HK-2 (cell line): Measurements from ENCODE around the gene POR.
A peak's percentile ranks its signal among the peaks of the same experiment; 100 is the strongest.
"Not testable (repeated sequence)": the region's sequence is repeated elsewhere in the genome, so short reads cannot be mapped to it uniquely, and the experiment has no call there.

Experiments
- DNase-seq: peaks from one replicate; pipeline ENCODE4 v3.0.0-alpha.2; 2018; ENCODE audit not compliant: unreplicated experiment

Gene POR

GRCh38 chr7:75992083-75992755 lies 77.3 kb downstream of the POR start:
- DNase-seq, result no peak

DNA sequence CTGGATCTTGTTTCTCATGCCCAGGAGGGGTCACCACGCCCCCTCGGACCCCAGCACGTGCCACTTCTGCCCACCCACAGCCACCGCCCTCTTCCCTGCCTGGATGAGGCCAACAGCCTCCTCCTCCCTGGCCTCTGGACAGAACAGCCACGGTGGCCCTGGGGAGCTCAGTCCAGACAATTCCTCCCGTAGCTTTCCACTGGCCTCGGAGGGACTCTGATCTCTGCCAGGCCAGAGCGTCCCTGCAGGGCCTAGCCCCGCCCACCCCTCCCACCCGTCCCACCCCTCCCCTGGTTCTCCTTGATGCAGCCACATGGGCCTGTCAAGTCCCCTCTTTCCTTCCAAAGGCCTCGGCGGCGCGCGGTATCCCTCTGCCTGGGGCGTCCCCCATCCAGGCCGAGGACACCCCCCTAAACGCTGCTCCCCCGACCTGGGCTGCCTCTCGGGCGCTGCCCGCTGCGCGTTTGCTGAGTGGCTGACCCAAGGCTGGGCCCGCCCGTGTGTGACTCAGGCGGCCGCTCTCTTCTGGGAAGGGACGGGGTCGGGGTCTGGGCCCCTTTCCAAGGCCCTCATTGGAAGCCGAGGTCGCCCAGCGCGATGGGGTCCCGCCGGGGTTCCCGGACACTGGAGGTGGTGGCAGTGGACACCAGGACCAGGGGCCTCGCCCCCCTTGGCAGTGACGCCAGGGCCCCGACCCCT lies 78.9 kb downstream of the POR start:
- peak; percentile 63 for DNase-seq

- peak; percentile 97 for DNase-seq
Observed at GRCh38 chr7:75994388-75995051, 79.6 kb downstream of the POR start, which contains the start of gene TMEM120A. TSS of gene TMEM120A (minus strand) at chr7:75994595. CDS start at chr7:75994570, 25 bp downstream.

GRCh38 chr7:75995052-75995471 lies 80.1 kb downstream of the POR start:
- DNase-seq, result no peak

DNA sequence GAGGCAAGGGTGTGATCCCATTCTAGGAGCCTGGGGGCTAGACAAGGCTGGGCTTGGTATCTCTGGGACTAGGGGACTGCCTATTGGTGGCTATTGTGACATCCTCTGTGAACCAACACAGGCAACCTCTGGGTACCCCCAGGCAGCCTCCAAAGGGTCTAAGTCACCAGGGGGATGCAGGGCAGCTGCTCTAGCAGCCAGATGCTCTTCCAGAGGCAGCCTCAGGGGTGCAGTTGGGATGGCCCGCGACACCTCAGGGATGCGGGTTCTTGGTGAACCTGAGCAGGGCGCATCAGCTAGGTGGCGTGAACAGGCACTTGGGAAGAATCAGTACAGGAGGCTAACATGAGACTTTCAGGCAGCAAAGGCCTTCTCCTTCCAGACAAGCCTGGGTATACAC lies 81.0 kb downstream of the POR start:
- no peak for DNase-seq

- no peak for DNase-seq
Observed at GRCh38 chr7:75996476-75996875, 81.5 kb downstream of the POR start.

DNA sequence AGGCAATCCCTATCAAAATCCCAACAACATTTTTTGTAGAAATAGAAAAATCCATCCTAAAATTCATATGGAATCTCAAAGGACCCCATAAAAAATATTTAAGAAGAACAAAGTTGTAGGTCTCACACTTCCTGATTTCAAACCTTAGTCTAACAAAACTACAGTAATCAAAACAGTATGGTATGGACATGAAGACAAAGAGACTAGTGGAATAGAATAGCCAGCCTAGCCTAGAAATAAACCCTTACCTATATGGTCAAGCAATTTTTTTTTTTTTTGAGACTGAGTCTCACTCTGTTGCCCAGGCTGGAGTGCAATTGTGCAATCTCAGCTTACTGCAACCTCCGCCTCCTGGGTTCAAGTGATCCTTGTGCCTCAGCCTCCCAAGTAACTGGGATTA lies 83.1 kb downstream of the POR start:
- no peak for DNase-seq

DNA sequence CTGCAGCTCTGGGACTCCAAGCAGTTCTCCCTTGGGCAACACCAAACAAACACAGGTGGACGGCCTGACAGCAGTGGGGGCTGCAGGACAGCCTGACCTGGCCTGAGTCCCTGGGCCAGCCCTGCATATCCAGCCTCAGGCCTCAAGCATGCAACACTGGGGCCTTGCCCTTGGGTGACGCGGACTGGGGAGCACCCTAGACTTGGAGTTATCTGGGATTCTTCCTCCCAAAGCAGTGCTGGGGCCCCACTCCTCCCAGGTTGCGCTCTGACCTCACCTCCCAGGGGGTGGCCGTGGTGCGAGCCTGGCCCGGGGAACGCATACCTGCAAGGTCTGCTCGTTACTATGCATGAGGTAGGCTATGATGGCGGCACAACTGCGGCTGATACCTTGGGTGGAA lies 85.6 kb downstream of the POR start:
- DNase-seq, result no peak

- no peak for DNase-seq
Observed at GRCh38 chr7:76002139-76002538, 87.2 kb downstream of the POR start.

DNA sequence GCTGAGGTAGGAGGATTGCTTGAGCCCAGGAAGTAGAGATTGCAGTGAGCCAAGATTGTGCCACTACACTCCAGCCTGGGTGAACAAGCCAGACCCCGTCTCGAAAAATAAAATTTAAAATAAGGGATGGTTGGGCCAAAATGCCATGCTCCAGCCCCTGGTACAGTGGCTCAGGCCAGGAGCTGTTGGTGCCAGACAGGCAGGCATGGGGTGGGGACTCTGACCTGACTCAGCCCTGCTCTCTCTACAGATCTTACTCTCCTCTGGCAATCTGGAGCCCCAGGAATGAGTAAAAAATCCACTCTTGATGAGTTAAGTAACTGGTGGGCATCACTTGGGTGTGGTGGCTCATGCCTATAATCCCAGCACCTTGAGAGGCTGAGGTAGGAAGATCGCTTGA lies 87.9 kb downstream of the POR start:
- DNase-seq, result no peak

DNA sequence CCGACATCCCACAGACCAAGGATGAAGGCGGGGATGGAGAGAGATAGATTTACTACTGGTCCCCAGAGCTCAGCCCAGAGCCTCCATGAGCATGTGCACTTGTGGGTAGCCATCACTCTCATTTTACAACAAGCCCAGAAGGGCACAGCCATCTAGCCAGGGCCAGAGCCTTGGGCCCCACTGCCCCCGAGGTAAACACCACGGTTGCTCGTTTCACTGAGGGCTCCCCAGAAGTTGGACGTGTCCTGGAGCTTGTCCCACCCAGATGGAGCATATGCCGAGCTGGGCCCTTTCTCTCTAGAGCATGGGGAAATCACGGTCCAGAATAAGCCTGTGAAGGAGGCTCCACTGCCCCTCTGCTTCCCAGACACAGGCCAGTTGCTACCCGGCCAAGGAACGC lies 88.4 kb downstream of the POR start:
- no peak for DNase-seq

DNA sequence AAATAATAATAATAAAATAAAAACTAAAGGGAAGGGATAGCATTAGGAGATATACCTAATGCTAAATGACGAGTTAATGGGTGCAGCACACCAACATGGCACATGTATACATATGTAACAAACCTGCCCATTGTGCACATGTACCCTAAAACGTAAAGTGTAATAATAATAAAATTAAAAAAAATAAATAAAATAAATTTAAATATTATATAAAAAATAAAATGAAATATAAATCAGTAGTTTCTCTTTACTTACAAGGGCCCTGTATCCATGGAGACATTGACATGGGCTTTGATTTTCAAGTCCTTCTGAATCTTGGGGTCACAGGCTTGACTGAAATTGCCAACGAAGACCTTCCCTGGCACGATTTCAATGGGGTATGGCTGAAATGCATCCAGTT lies 90.0 kb downstream of the POR start:
- DNase-seq, result not testable (repeated sequence)

GRCh38 chr7:76008156-76008687 lies 93.3 kb downstream of the POR start:
- DNase-seq, result no peak

DNA sequence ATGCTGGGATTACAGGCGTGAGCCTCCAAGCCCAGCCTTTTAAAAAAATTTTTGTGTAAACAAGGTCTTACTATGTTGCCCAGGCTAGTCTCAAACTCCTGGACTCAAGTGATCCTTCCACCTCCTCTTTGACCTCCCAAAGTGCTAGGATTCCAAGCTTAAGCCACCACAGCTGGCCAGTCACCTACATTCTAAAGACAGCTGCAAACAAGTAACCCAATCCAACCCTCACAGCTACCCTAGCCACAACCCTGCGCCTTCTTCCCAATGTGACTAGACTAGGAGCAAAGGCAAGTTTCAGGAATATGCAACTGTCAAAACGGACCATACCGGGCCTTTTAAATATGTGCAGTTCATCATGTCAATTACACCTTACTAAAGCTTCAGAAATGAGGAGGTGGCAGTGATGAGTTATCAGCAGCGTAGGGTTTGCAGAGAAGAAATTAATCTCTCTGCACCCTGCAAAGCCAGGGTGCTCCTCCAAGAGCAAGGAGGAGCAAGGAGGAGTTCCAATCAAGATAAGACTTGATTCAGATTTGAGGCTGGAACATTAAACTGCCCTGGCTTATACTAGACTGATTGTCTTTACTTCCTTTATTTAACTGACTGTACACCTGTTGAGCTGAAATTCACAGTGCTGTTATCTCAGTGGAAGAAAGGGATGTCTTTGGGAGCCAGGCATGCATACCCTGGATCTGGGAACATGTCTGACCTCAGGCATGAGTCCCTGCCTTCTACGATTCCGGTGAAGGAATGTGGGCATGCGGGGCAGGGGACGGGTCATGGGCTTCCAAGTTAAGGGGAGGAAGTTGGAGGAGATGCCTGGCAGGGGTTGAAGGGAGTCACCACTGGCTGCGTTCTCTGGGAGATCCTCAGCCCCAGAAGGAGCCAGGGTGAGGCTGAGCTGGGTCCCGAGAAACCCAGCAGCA lies 95.0 kb downstream of the POR start:
- no peak for DNase-seq

DNA sequence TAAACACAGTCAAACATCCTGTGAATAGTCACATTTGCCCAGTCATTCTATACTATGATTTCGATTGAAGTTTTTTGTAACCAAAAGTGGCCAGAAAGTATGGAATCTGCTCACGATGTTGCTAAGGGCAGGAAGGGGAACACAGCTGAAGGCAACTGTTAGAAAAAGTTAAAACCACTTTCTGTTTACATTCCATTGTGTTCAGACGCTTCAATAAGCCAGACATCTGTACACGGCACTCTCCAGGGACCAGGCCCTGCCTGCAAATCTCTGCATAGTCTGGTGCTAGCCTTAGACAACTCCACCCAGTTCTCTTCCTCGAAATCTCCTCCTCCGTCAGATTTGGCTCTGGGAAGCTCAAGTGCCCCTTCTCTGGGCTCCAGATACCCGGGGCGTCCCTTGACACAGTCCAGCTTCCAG lies 96.5 kb downstream of the POR start:
- no peak for DNase-seq

DNA sequence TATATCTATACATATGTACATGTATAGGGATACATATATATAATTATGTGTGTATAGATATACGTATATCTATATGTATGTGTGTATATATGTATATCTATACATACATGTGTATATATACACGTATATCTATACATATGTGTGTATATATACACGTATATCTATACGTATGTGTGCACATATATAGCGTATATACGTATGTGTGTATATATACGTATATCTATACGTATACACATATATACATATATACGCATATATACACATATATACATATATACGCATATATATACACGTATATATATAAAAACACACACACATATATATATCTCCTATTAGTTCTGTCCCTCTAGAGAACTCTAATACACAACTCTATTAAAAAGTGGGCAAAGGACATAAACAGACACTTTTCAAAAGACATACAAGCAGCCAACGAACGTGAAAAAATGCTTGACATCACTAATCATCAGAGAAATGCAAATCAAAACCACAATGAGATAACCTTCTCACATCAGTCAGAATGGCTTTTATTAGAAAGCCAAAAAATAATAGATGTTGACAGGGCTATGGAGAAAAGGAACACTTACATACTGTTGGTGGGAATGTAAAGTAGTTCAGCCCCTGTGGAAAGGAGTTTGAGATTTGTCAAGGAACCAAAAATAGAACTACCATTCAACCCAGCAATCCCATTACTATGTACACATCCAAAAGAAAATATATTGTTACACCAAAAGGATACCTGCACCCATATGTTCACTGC lies 101.4 kb downstream of the POR start:
- DNase-seq, result no peak

GRCh38 chr7:76018520-76018919 lies 103.6 kb downstream of the POR start:
- DNase-seq, result not testable (repeated sequence)

GRCh38 chr7:76020031-76020714 lies 105.2 kb downstream of the POR start:
- peak; percentile 68 for DNase-seq

- no peak for DNase-seq
Observed at GRCh38 chr7:76022026-76022780, 107.2 kb downstream of the POR start.
